HAP-1 (cell line): ENCODE measurements around the gene MPPE1.
"Not testable (repeated sequence)": the region's sequence is repeated elsewhere in the genome, so short reads cannot be mapped to it uniquely, and the experiment has no call there.

Experiments
- DNase-seq, 2 experiments: peaks; one replicate each; pipeline ENCODE4 v3.0.0-alpha.2; 2016 to 2020; ENCODE audit warnings: low spot score in 2 of 2
- H3K27me3 ChIP-seq: fragments of 250-450 bp; sonication (Bioruptor Pico); 2 replicates; pipeline ENCODE4 v1.5.1; 2020; ENCODE audit warnings: low read depth, mild to moderate bottlenecking, moderate library complexity
- H3K36me3 ChIP-seq: fragments of 250-450 bp; sonication (Bioruptor Pico); replicated peaks from 2 replicates; pipeline ENCODE4 v1.5.1; 2020; ENCODE audit warnings: mild to moderate bottlenecking
- H3K4me1 ChIP-seq: fragments of 250-450 bp; sonication (Bioruptor Pico); 2 replicates; pipeline ENCODE4 v1.5.1; 2020; ENCODE audit warnings: mild to moderate bottlenecking
- H3K4me3 ChIP-seq: fragments of 250-450 bp; sonication (Bioruptor Pico); 2 replicates; pipeline ENCODE4 v1.5.1; 2020; ENCODE audit warnings: mild to moderate bottlenecking, moderate library complexity
- H3K9me3 ChIP-seq: fragments of 250-450 bp; sonication (Bioruptor Pico); 2 replicates; pipeline ENCODE4 v1.5.1; 2020; ENCODE audit warnings: mild to moderate bottlenecking, moderate library complexity
- in situ Hi-C: fragments of 300-500 bp; cut with MboI; formaldehyde crosslinking; loops from 3 replicates; pipeline ENCODE4 v1.14.3; 2020; ENCODE audit warnings: low sequenced_read_pairs, inconsistent platforms, mixed read lengths

Gene MPPE1, protein sequence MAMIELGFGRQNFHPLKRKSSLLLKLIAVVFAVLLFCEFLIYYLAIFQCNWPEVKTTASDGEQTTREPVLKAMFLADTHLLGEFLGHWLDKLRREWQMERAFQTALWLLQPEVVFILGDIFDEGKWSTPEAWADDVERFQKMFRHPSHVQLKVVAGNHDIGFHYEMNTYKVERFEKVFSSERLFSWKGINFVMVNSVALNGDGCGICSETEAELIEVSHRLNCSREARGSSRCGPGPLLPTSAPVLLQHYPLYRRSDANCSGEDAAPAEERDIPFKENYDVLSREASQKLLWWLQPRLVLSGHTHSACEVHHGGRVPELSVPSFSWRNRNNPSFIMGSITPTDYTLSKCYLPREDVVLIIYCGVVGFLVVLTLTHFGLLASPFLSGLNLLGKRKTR

DNA sequence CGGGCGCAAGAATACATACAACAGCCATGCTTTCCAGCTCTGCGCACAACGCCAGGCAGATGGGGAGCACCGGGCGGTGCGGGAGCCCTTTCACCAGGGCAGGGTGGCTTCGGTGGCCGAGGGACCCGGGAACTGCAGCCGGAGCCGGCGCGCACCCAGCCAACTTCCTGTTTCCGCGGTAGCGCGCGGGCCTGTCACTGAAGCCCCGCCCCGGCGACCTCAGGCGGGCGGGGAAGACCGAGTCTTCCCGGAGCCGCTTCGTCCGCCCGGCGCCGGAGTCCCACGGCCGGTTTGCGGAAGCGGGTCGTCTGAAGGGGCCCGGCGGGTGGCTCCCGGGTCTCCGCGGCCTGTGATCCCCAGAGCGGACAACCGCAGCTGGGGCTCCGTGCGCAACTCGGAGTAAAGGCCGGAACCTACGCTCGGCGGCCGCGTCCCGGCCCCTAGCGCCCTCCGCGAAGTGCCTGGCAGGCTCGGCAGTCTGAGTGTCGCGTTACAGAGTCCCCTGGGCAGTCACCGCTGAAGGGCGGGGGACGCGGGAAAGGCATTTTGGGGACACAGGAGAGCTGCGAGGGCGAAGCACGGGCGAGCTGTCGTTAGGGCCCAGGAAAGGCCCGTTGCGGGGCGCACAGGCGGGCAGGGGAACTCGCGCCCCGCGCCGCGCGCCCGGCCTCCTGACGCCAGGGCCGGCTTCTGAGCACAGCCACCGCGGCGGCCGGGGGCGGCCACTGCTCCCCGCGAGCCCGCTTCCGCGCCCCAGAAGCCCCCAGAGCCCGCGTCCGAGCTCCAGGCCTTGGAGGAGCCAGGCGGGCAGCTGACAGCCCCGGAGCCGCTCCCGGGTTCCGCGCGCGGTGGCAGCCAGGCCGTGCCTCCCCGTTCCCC is at the start of gene MPPE1:
TSS of gene MPPE1 (minus strand) at position 136 of the 879 bp plus-strand sequence. CDS start 11,053 bp downstream, outside the sequence.
- peaks cover 13% of the 10 kb centered on the region for H3K4me1 ChIP-seq
- in situ Hi-C loops = no loop called here
- H3K4me3 ChIP-seq = peak within 1 kb of the TSS; percentile 78
- no peaks in the 10 kb centered on the region for H3K27me3 ChIP-seq
- peak; percentile 83 to 91 for DNase-seq
- H3K36me3 ChIP-seq = no peaks in the 10 kb centered on the region
- no peaks in the 10 kb centered on the region for H3K9me3 ChIP-seq

DNA sequence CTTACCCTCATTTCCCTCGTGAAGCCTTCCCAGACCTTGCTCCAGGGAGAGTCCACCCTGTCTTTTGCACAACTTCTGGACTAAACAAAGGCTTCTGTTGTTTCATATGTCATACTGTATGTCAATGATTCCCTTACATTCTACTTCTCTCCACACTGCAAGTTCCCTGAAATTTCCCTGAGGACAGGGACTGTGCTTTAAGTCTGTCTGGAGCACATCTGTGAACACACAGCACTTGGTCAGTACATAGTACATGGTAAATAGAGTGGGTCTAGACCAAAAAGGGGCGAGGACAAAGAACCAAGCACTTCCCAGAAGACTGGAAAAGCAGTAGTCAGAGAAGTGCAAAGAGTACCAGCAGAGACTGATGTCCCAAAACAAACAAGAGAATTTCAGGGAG is 49.5 kb upstream of the MPPE1 start:
- Histone ChIP-seq H3K27me3 (no peaks in the 10 kb centered on the region), H3K4me1 (peaks cover 12% of the 10 kb centered on the region), H3K9me3 (peaks cover 16% of the 10 kb centered on the region), H3K36me3 (no peaks in the 10 kb centered on the region), H3K4me3 (no peak overlapping the region)
- in situ Hi-C loops = no loop called here
- no peak for DNase-seq

DNA sequence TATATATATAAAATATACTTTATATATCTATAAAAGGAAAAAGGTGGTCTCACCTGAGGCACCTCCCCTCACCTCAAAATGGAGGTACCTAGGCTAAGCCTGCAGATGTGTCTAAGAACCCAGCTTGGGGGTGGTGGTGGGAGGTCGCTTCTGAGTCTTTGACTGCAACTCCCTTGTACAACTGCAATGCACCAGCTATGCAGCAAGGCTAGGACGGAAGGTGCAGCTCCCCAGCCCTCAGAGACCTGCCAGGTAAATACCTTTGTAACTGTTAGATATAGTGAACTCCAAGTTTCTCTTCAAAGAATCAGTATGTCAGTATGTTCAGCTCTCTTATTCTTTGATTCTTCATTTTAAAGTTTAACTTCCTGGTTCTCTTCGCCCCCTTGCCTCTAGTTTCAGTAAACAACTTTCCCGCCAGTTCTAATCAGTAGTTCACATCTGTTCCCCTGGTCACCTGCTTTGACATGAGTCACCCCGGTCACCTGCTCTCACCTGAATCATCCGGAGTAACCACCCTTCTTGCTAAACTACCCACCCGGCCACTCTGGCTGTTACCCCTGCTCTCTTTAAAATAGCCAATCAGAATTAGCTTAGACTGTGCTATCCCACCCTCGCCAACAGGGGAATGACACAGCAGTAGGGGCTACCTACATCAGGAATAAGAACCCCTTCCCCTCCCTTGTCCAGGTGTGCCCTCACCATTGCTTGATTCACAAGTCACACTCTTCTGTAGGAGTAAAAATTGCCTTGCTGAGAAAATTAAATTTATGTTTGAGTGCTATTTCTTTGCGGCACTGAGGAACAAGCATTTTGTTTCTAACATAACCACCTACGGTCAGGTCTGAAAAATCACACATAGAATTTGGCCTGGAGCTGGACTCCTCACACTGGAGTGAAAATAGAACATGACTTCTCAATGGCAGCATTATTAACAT is 48.5 kb upstream of the MPPE1 start:
- Histone ChIP-seq H3K4me3 (no peak overlapping the region), H3K9me3 (peaks cover 16% of the 10 kb centered on the region), H3K27me3 (no peaks in the 10 kb centered on the region), H3K4me1 (peaks cover 7% of the 10 kb centered on the region; the same call in 1 of the 2 replicates), H3K36me3 (no peaks in the 10 kb centered on the region)
- in situ Hi-C loops = no loop called here
- no peak for DNase-seq

DNA sequence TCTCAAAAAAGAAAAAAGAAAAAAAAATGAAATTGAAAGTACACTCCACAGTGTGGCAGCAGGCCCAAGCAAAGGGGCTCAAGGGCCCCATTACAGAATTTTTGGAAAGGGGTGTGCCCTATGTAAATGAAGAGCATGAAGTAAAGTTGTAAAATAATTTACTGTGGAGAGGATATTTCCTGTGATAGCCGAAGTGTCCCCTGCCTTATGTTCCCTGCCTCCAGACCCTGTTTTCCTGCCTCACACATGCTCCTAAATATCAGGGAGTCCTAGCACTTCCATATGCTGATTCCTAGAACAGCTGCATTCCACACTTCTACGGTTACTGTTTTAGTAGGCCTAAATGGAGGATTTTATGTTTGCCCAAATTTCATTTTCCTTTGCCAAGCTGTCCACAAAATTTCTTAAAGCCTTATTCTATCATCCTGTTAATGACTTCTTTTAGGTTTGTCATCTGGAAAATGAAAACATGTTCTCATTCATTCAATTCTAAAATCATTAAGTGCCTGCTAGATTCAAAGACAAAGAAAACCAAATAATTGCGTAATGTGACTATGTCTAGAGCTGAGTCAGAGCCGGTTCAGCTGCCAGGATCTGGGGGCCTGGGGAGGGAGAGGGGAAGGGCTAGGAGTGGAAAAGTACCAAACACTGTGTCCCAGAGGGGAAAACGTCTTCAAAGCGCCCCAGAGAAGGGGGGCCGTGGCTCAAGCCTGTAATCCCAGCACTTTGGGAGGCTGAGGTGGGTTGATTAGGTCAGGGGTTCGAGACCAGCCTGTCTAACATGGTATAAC is 47.3 kb upstream of the MPPE1 start:
- Histone ChIP-seq H3K4me1 (peaks cover 7% of the 10 kb centered on the region; the same call in 1 of the 2 replicates), H3K27me3 (no peaks in the 10 kb centered on the region), H3K9me3 (peaks cover 16% of the 10 kb centered on the region), H3K4me3 (no peak overlapping the region), H3K36me3 (no peaks in the 10 kb centered on the region)
- in situ Hi-C loops = no loop called here
- peak in 1 of 2 experiments; percentile 29 for DNase-seq

DNA sequence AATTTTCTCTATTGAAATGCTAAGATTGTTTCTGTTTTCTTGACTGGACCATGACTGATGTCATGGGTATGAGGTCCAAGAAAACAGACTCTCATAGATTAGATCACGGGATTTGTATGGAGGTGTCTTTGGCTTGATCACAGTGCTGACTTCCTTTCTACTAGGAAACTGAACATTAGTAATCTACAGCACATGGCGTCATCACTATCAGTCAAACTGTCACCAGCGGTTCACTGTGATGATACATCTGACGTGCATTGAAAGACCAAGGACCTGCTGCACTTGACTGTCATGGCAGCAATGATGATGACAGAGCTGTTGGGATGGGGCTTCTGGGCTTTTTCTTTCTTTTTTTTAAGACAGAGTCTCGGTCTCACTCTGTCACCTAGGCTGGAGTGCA is 45.0 kb upstream of the MPPE1 start:
- in situ Hi-C loops = no loop called here
- peaks cover 13% of the 10 kb centered on the region for H3K4me1 ChIP-seq
- H3K4me3 ChIP-seq = no peak overlapping the region
- H3K36me3 ChIP-seq = no peaks in the 10 kb centered on the region
- no peak for DNase-seq
- peaks cover 15% of the 10 kb centered on the region for H3K9me3 ChIP-seq
- H3K27me3 ChIP-seq = no peaks in the 10 kb centered on the region

DNA sequence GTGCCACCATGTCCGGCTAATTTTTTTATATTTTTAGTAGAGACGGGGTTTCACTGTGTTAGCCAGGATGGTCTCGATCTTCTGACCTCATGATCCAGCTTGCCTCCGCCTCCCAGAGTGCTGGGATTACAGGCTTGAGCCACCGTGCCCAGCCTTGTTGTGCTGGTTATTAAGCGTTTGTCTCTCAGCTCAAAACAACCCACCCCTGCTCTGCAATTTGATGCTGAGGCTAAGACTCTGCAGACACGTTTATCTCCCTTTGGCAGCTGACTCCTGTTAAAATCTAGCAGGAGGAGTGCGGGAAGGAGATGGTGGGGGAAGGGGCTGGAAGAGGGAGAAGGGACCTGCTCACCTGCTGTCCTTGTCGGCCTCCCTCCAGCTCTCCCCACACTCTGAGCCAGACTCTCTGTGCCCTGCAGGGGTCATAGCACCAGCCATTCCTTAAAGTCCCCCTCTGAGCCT is 43.3 kb upstream of the MPPE1 start:
- H3K4me1 ChIP-seq = peaks cover 29% of the 10 kb centered on the region
- in situ Hi-C loops = no loop called here
- H3K27me3 ChIP-seq = no peaks in the 10 kb centered on the region
- peaks cover under 1% of the 10 kb centered on the region; the same call in 1 of the 2 replicates for H3K9me3 ChIP-seq
- H3K4me3 ChIP-seq = no peak overlapping the region
- H3K36me3 ChIP-seq = no peaks in the 10 kb centered on the region
- no peak for DNase-seq

DNA sequence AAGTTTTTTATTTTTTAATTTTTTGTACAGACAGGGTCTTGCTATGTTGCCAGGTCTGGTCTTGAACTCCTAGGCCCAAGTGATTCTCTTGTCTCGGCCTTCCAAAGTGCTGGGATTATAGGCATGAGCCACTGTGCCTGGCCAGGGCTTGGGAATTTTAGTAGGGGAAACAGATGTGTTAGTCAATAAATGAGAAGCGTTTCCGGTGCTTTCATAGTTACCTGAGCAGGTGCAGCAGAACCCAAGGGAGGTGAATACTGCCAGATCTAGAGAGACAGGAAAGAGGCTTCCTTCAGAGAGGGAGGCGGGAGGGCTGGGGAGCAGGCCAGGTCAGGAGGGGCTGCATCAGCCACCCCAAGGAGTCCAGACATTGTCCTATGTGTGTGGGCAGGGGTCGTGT is 42.7 kb upstream of the MPPE1 start:
- H3K9me3 ChIP-seq = no peaks in the 10 kb centered on the region
- DNase-seq = no peak
- H3K27me3 ChIP-seq = no peaks in the 10 kb centered on the region
- no peaks in the 10 kb centered on the region for H3K36me3 ChIP-seq
- in situ Hi-C loops = no loop called here
- H3K4me3 ChIP-seq = no peak overlapping the region
- H3K4me1 ChIP-seq = peaks cover 33% of the 10 kb centered on the region

DNA sequence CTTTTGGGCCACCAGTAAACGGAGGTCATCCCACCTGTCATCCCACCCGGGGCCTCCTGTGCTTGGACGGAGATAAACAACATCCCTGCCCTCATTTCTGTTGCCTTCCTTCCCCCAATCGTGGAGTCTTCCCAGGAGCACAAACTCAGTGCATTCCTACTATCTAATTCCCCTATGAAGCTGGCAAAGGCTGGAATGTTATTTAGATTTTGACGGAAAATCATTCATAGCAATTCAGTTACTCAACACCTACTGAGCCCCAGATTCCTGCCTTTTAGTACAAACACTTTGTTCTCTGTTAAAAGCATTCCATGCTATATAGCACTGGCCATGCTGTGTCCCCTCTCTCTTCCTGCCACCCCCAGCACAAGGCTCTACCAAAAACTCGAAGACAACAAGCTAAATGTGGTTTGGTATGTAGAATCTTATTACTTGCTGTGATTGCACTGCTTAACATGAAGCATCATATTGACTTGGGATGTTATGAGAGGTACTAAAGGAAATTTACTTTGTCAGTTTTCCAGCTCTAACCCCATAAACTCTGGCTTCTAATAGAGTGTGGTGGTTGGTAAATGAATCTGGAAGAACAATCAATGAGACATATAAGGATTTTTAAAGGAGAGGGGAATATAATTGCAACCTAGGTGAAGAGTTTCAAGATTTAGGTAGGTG is 40.9 kb upstream of the MPPE1 start:
- peaks cover 27% of the 10 kb centered on the region for H3K4me1 ChIP-seq
- in situ Hi-C loops = no loop called here
- no peaks in the 10 kb centered on the region for H3K27me3 ChIP-seq
- H3K9me3 ChIP-seq = no peaks in the 10 kb centered on the region
- no peak overlapping the region for H3K4me3 ChIP-seq
- no peaks in the 10 kb centered on the region for H3K36me3 ChIP-seq
- DNase-seq = no peak

DNA sequence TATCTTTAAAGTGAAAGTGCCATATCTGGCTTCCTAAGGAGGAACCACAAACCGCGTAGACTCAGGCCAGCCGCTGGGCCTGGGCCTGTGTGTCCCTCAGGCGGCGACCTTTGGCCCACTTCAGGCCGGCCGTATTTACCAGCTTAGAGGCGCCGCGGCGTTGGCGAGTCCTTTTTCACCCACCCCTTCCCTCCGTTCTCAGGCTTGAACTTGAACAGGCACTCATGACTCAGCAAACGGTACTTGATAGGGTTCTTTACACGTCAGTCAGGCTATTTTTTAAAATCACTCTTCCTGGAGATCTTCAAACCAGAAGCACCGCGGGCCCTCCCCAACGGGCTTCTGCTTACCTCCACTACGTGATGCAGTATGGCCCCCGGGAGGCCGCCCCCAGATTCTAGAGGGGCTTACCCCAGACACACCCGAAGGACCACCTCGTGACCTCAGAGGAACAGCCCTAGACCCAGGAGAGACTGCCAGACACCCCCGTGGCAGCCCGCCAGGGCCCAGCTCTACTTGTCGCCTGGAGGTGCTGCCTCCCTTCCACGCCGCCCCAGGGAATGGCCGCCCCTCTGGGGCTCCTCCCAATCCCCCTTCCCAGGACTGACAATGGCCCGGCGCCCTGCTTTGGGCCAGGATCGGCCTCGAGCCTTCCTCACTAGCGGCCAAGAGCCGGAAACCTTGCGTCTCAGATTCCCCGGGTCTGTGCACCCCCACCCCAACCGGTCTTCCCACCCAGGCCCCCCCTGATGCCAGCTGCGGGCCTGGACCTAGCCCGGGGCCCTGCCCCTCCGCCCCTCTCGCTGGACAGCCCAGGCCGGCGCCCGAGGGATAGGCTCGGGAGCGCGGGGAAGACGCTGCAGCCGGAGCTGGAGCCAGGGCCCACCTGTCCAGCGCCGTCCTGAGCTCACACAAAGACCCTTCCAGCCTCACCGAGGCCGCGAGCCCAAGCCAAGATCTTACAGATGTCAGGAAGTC is 39.4 kb upstream of the MPPE1 start:
- Histone ChIP-seq H3K27me3 (no peaks in the 10 kb centered on the region), H3K4me1 (peaks cover 27% of the 10 kb centered on the region), H3K4me3 (peak overlapping the region; percentile 42), H3K9me3 (no peaks in the 10 kb centered on the region), H3K36me3 (no peaks in the 10 kb centered on the region)
- DNase-seq = peak; percentile 89 to 90
- in situ Hi-C loops = no loop called here

DNA sequence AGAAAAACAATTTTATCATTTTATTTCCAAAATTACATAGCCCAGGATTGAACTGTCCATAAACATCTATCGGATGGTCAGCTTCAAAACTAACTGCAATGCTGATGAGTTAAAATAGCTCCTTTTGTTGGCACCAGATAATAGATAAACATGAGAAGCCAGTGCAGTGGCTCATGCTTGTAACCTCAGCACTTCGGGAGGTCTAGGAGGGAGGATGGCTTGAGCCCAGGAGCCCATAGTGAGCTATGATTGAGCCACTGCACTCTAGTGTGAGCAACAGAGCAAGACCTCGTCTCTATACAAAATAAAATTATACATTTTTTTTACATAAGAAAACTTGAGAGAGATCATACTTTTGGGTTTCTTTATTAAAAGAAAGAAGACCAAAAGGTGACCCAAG is 38.6 kb upstream of the MPPE1 start:
- peaks cover 27% of the 10 kb centered on the region for H3K4me1 ChIP-seq
- DNase-seq = peak; percentile 18 to 41
- H3K27me3 ChIP-seq = no peaks in the 10 kb centered on the region
- in situ Hi-C loops = no loop called here
- peak overlapping the region; percentile 42 for H3K4me3 ChIP-seq
- H3K36me3 ChIP-seq = no peaks in the 10 kb centered on the region
- no peaks in the 10 kb centered on the region for H3K9me3 ChIP-seq

DNA sequence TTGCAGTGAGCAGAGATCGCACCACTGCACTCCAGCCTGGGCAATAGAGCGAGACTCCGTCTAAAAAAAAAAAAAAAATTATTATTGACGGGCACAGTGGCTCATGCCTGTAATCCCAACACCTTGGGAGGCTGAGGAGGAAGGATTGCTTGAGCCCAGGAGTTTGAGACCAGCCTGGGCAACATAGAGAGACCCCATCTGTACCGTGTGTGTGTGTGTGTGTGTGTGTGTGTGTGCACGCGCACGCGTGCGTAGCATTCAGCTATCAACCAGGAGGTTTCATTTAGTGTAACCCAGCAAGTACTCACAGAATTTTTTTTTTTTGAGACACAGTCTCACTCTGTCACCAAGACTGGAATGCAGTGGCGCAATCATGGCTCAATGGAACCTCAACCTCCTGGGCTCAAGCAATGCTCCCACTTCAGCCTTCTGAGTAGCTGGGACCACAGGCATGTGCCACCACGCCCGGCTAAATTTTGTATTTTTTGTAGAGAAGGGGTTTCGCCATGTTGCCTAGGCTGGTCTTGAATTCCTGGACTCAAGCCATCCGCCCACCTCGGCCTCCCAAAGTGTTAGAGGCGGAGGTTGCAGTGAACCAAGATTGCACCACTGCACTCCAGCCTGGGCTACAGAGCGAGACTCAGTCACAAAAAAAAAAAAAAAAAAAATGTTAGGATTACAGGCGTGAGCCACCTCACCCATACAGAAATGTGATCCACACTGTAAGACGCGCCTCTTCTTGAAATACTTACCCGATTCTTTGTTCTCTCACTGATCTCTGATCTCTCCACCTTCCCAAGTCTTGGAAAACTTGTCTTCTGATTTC is 37.9 kb upstream of the MPPE1 start:
- in situ Hi-C loops, H3K4me3 ChIP-seq, H3K9me3 ChIP-seq, H3K36me3 ChIP-seq, H3K27me3 ChIP-seq: not testable (repeated sequence)
- H3K4me1 ChIP-seq = peaks cover 27% of the 10 kb centered on the region
- DNase-seq = peak in 1 of 2 experiments; percentile 26
